NCI-H1694 (cell line): ENCODE measurements around the gene CEACAM7.
A peak's percentile ranks its signal among the peaks of the same experiment; 100 is the strongest.
"Not testable (repeated sequence)": the region's sequence is repeated elsewhere in the genome, so short reads cannot be mapped to it uniquely, and the experiment has no call there.

Experiments used
- DNase-seq: peaks from one replicate; lab custom pipeline; 2025; lab: John Stamatoyannopoulos, UW

Gene CEACAM7

GRCh38 chr19:41656756-41657155 is 31.3 kb downstream of the CEACAM7 start:
- DNase-seq, result not testable (repeated sequence)

- DNase-seq, result no peak
Observed at GRCh38 chr19:41652250-41652649, 35.8 kb downstream of the CEACAM7 start.

GRCh38 chr19:41649827-41650226 is 38.2 kb downstream of the CEACAM7 start:
- DNase-seq, result no peak

GRCh38 chr19:41646589-41647204 is 41.4 kb downstream of the CEACAM7 start:
- DNase-seq, result no peak

- DNase-seq, result peak; percentile 58
Observed at GRCh38 chr19:41641879-41642485, 46.1 kb downstream of the CEACAM7 start.

- no peak for DNase-seq
Observed at GRCh38 chr19:41638641-41639081, 49.4 kb downstream of the CEACAM7 start.

GRCh38 chr19:41637484-41637883 is 50.6 kb downstream of the CEACAM7 start:
- no peak for DNase-seq

GRCh38 chr19:41627966-41628675 is 59.9 kb downstream of the CEACAM7 start:
- DNase-seq, result no peak

GRCh38 chr19:41626877-41627276 is 61.2 kb downstream of the CEACAM7 start, which contains the start of gene CEACAM4:
TSS of gene CEACAM4 (minus strand) at chr19:41627074. CDS start at chr19:41626963, 111 bp downstream.
- DNase-seq, result no peak

GRCh38 chr19:41626278-41626677 is 61.8 kb downstream of the CEACAM7 start:
- no peak for DNase-seq

- no peak for DNase-seq
Observed at GRCh38 chr19:41624937-41625336, 63.1 kb downstream of the CEACAM7 start.

GRCh38 chr19:41624515-41624914 is 63.6 kb downstream of the CEACAM7 start:
- DNase-seq, result no peak

- no peak for DNase-seq
Observed at GRCh38 chr19:41623360-41623759, 64.7 kb downstream of the CEACAM7 start.
